CD4-positive, CD25-positive, alpha-beta regulatory T cell (primary cell): ENCODE measurements around the gene TRIM61. TPM values are rescaled to one million over a fixed set of nuclear protein-coding genes. Genes with fewer than 3 reads are reported as not detected.
"Not testable (repeated sequence)": the region's sequence is repeated elsewhere in the genome, so short reads cannot be mapped to it uniquely, and the experiment has no call there.

ENCODE experiments used
- ATAC-seq, 2 donors: fragments of 150-1000 bp; cut with Tn5 transposase; one replicate each; pipeline ENCODE4 v1.10.0; 2021; ENCODE audit warnings: low read depth in 2 of 2, moderate number of reproducible peaks in 2 of 2, moderate library complexity in 1 of 2
- DNase-seq, 3 donors: peaks; one replicate each; pipeline versions ENCODE4 v3.0.0 to v3.0.0-alpha.2; 2012 to 2022; ENCODE audit warnings: mixed read lengths in 1 of 3
- H3K27ac ChIP-seq: one replicate; pipeline ENCODE4 v1.7.0; 2013; ENCODE audit warnings: mild to moderate bottlenecking, low read length; ENCODE audit not compliant: insufficient read depth, poor library complexity, severe bottlenecking
- H3K27me3 ChIP-seq: one replicate; pipeline ENCODE4 v1.7.0; 2013; ENCODE audit warnings: low read length; ENCODE audit not compliant: control insufficient read depth, insufficient read depth
- H3K36me3 ChIP-seq: one replicate; pipeline ENCODE4 v1.7.0; 2013; ENCODE audit warnings: mild to moderate bottlenecking, low read length, moderate library complexity; ENCODE audit not compliant: control insufficient read depth, insufficient read depth
- H3K4me1 ChIP-seq: 2 replicates; pipeline ENCODE4 v1.7.0; 2013; ENCODE audit warnings: mild to moderate bottlenecking, low read length; ENCODE audit not compliant: insufficient read depth, control insufficient read depth, poor library complexity, severe bottlenecking
- H3K4me3 ChIP-seq: one replicate; pipeline ENCODE4 v1.7.0; 2013; ENCODE audit warnings: low read depth, mild to moderate bottlenecking, low read length, moderate library complexity
- H3K9me3 ChIP-seq, 2 experiments: 1 replicate in 1 of 2; 2 replicates in 1 of 2; pipeline ENCODE4 v1.7.0; 2013; ENCODE audit warnings: low read length in 2 of 2, mild to moderate bottlenecking in 1 of 2, moderate library complexity in 1 of 2; ENCODE audit not compliant: control insufficient read depth in 2 of 2
- H3K27ac Mint-ChIP-seq, 3 donors: one replicate each; pipeline ENCODE4 v1.8.0; 2020 to 2022; ENCODE audit warnings: mild to moderate bottlenecking in 3 of 3, mixed read lengths in 3 of 3, moderate library complexity in 2 of 3
- H3K27me3 Mint-ChIP-seq: one replicate; pipeline ENCODE4 v1.8.0; 2022; ENCODE audit warnings: mild to moderate bottlenecking, mixed read lengths
- H3K36me3 Mint-ChIP-seq: one replicate; pipeline ENCODE4 v1.8.0; 2020; ENCODE audit warnings: mixed read lengths
- H3K4me1 Mint-ChIP-seq, 4 donors: one replicate each; pipeline ENCODE4 v1.8.0; 2020 to 2022; ENCODE audit warnings: mixed read lengths in 4 of 4, mild to moderate bottlenecking in 1 of 4
- H3K4me3 Mint-ChIP-seq, 4 donors: one replicate each; pipeline ENCODE4 v1.8.0; 2020 to 2022; ENCODE audit warnings: mild to moderate bottlenecking in 4 of 4, mixed read lengths in 4 of 4, moderate library complexity in 3 of 4
- H3K9me3 Mint-ChIP-seq, 7 donors: one replicate each; pipeline ENCODE4 v1.8.0; 2020 to 2022; ENCODE audit warnings: mixed read lengths in 7 of 7, mild to moderate bottlenecking in 3 of 7, moderate library complexity in 2 of 7
- polyA plus RNA-seq, 4 donors: library from polyadenylated mRNA; unstranded; fragments of 300-500 nt; fragmentation: Illumina TruSeq; gene quantifications; one replicate each; pipeline ENCODE4 v1.2.3, GENCODE V29; 2021
- total RNA-seq: library from RNA; stranded (reverse); gene quantifications from one replicate; pipeline ENCODE4 v1.2.3, GENCODE V29; 2022

The TRIM61 gene
- total and polyA plus RNA-seq, 5 donors from 2014 or later: 0.25 to 1.5 (median 0.34) TPM; not detected in 1

GRCh38 chr4:164927101-164927500, 50.4 kb downstream of the TRIM61 start:
- H3K4me3 ChIP-seq, H3K4me3 Mint-ChIP-seq, H3K4me1 Mint-ChIP-seq, H3K27ac ChIP-seq, H3K27ac Mint-ChIP-seq, DNase-seq, H3K36me3 Mint-ChIP-seq, H3K27me3 Mint-ChIP-seq, ATAC-seq, H3K36me3 ChIP-seq, H3K4me1 ChIP-seq, H3K27me3 ChIP-seq, H3K9me3 ChIP-seq, H3K9me3 Mint-ChIP-seq: not testable (repeated sequence)

DNA sequence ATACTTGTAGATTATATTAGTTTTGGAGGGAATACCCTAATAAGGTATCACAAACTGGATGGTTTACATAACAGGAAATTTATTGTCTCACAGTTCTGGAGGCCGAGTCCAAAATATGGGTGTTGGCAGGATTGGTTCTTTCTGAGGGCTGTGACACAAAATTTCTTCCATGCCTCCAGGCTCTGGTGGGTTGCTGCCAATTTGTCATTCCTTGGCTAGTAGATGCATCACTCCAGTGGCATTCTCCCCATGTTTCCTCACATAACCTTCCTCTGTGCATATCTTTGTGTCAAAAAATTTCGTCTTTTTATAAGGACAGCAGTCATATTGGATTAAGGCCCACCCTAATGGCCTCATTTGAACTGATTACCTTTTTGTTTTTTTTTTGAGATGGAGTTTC, 51.2 kb downstream of the TRIM61 start:
- H3K4me3 Mint-ChIP-seq: no peak overlapping the region
- no peaks in the 10 kb centered on the region for H3K36me3 ChIP-seq
- H3K9me3 ChIP-seq: no peaks in the 10 kb centered on the region
- H3K27ac Mint-ChIP-seq: no peak overlapping the region
- H3K9me3 Mint-ChIP-seq: peaks cover 0 to 2% (median 0%) of the 10 kb centered on the region in 7 donors
- DNase-seq: no peak
- no peaks in the 10 kb centered on the region for H3K36me3 Mint-ChIP-seq
- H3K27ac ChIP-seq: no peak overlapping the region
- H3K4me1 ChIP-seq: no peaks in the 10 kb centered on the region
- no peaks in the 10 kb centered on the region for H3K4me1 Mint-ChIP-seq
- ATAC-seq: no peak
- H3K4me3 ChIP-seq: no peak overlapping the region
- no peaks in the 10 kb centered on the region for H3K27me3 ChIP-seq
- H3K27me3 Mint-ChIP-seq: peaks cover 4% of the 10 kb centered on the region

DNA sequence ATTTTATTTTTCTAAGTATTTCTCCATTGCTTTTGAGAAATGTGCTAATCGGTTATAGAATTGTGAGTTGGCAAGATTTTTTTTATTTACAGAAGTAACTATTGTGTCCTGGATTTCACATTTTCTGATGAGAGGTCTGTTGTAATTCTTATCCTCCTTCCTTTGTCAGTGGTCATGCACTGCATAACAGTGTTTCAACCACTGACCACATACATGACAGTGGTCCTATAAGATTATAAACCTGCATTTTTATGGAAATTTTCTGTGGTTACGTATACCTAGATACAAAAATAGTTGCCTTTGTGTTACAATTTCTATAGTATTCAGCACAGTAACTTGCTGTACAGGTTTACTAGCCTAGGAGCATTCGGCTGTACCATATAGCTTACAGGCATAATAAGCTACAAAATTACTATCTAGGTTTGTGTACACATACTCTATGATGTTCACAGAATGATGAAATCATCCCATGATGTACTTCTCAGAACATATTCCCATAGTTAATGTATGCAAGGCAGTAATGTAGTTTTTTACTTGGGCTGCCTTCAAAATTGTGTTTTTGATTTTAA, 52.7 kb downstream of the TRIM61 start:
- no peaks in the 10 kb centered on the region for H3K9me3 ChIP-seq
- Mint-ChIP-seq H3K27me3 (peaks cover 4% of the 10 kb centered on the region), H3K9me3 (peaks cover 0 to 2% (median 0%) of the 10 kb centered on the region in 7 donors), H3K4me1 (no peaks in the 10 kb centered on the region), H3K36me3 (no peaks in the 10 kb centered on the region), H3K4me3 (no peak overlapping the region), H3K27ac (no peak overlapping the region)
- no peaks in the 10 kb centered on the region for H3K36me3 ChIP-seq
- DNase-seq (no peak), ATAC-seq (no peak)
- no peaks in the 10 kb centered on the region for H3K4me1 ChIP-seq
- H3K27ac ChIP-seq: no peak overlapping the region
- H3K4me3 ChIP-seq: no peak overlapping the region
- H3K27me3 ChIP-seq: no peaks in the 10 kb centered on the region

DNA sequence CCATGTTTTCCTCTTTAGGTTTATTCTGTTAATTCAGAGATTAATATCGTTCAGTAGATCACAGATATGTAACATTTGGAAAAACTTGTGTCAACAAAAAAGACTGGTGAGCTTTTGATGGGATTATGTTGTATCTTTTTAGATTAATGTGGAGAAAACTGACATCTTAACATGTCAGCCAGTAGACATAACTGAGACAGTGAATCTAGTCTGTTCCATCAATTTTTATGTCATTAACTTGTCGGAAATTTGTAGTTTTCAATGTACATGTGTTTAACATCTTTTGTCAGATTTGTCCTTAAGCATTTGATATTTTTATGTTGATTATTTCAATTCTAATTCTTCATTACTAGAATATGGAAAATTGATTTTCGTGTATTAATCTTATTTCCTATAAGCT, 58.5 kb downstream of the TRIM61 start:
- DNase-seq (no peak), ATAC-seq (no peak)
- Mint-ChIP-seq H3K4me3 (no peak overlapping the region), H3K9me3 (peaks cover 0 to 2% (median 0%) of the 10 kb centered on the region in 7 donors), H3K4me1 (no peaks in the 10 kb centered on the region), H3K27me3 (no peaks in the 10 kb centered on the region), H3K27ac (no peak overlapping the region), H3K36me3 (no peaks in the 10 kb centered on the region)
- H3K4me1 ChIP-seq: no peaks in the 10 kb centered on the region
- H3K9me3 ChIP-seq: no peaks in the 10 kb centered on the region
- no peaks in the 10 kb centered on the region for H3K36me3 ChIP-seq
- H3K4me3 ChIP-seq: no peak overlapping the region
- H3K27ac ChIP-seq: no peak overlapping the region
- H3K27me3 ChIP-seq: no peaks in the 10 kb centered on the region

Other genes with a start within 250 kb of the TRIM61 start
- not detected for gene SMIM31, start 223.5 kb downstream of the TRIM61 start, total RNA-seq
- not detected for gene SMIM31, start 223.5 kb downstream of the TRIM61 start, polyA plus RNA-seq
- not detected for gene APELA, start 100.5 kb downstream of the TRIM61 start, total RNA-seq
- gene APELA, start 100.5 kb downstream of the TRIM61 start, polyA plus RNA-seq: not detected
- not detected for gene TRIM60, start 54.3 kb upstream of the TRIM61 start, total RNA-seq
- not detected for gene TRIM60, start 54.3 kb upstream of the TRIM61 start, polyA plus RNA-seq
- gene TRIM75, start 76.2 kb upstream of the TRIM61 start, total RNA-seq: not detected
- not detected for gene TRIM75, start 76.2 kb upstream of the TRIM61 start, polyA plus RNA-seq
- gene TMEM192, start 135.2 kb upstream of the TRIM61 start, total RNA-seq: 6.7 TPM
- 10 to 100 TPM; 11.4 to 19.2 (median 18.6) TPM for gene TMEM192, start 135.2 kb upstream of the TRIM61 start, polyA plus RNA-seq
- 31.2 TPM for gene KLHL2, start 229.9 kb upstream of the TRIM61 start, total RNA-seq
- 10 to 100 TPM in 2 of 4 donors, 1 to 10 TPM in 2; 7.1 to 18.7 (median 9.6) TPM for gene KLHL2, start 229.9 kb upstream of the TRIM61 start, polyA plus RNA-seq